ENCODE data around the gene RALGAPB. TPM values are rescaled to one million over a fixed set of nuclear protein-coding genes. Genes with fewer than 3 reads are reported as not detected.
"Not testable (repeated sequence)": the region's sequence is repeated elsewhere in the genome, so short reads cannot be mapped to it uniquely, and the experiment has no call there.

The RALGAPB gene
- polyA plus RNA-seq (2014; cell fraction: cytosol; rRNA removed), result 22.9 and 27.5 TPM in 2 replicates
- polyA plus RNA-seq (2014; cell fraction: nucleus; rRNA removed), result 52.5 and 63.1 TPM in 2 replicates

DNA sequence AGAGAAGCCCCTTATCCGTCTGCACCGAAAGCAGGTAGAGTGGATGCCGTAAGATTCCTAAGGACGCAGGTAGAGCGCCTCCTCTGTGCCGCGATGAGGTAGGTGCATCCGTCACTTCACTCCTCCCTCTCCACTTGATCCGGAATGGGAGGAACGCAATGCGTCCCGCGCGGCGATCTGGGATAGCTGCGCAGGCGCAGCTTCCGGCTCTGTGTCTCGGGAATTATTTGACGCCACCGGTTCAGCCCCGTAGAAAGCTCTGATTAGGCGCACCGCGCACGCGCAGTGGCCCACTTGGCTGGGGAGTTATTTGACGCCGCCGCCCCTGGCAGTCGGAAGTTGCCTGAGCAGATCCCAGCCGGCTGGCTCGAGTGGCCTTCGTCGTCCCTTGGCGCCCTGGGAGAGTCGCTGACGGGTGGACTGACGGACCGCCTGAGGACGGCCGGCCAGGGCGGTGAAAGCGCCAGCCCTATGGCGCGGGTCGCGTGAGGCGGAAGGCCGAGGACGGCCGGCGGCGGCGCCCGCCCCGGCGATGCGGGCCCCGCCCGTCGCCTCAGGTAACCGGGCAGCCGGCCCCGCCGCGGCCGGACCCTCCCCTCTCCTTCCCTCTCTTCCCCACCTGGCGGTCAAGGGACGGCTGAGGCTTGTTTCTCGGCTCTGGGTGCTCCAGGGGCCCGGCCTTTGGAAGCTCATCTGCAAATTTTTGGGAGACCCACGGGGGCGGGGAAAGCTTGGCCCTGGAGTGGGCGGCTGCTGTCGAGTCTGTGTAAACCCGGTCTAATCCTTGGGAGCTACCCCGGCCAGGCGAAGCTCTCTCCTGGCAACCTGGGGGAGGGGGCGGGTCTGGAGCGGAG lies at the start of gene RALGAPB:
Gene RALGAPB, plus strand, starts transcription at position 331 of the 854 bp plus-strand sequence. CDS start 15,590 bp downstream, outside the sequence.
- peak; percentile 100 for DNase-seq (ENCODE audit: low spot score)

DNA sequence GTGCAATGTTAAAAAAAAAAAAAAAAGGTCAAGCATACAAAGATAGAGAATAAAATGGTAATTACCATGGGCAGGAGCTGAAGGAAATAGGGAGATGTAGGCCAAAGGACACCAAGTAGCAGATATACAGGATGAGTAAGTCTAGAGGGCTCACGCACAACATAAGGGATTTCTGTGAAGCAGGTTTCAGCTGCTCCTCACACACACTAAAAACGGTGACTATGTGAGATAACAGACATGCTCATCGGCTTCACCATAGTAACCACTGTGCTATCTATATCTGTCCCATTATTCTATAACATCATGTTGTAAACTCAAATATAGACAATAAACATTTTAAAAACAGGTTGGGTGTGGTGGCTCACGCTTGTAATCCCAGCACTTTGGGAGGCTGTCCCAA lies 49.1 kb upstream of the RALGAPB start:
- DNase-seq (ENCODE audit: low spot score), result no peak

GRCh38 chr20:38424401-38424800 lies 48.2 kb upstream of the RALGAPB start:
- no peak for DNase-seq (ENCODE audit: low spot score)

DNA sequence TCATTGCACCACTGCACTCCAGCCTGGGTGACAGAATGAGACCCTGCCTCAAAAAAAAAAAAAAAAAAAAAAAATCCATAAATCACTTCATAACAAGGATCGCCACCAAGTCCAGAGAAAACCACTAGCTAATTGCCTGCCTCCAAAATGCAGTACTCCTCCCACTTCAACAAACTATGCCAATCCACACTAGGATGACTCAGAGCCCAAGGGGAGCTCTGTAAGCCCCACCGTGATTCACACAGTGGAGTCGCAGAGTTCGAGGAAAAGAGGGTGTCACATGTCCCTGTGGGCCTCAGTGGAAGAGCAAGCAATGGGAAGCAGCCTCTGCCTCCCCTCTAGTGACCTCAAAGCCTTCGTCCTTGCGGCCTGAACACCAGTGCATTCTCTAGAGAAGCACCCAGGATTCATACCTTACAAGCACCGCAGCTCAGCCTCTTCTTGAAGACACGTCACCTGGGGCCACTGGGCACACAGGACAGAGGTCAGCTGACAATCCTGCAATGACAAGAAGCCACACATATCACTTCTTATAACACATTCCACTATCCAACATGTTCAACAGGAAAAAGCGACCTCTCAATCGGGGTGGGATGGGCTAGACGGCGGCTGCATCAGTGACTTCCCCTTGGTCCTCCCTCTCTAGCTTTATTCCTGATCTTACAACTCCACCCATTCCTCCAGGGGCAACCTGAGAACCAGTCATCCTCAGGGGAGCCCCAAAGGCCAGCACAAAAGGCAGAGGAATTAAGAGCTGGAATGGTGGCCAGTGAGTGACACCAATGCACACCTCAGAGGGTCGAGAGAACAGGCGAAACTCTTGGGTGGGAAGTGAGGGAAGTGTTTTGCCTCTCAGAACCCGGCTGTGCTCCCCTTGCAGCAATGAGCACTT lies 46.4 kb upstream of the RALGAPB start:
- DNase-seq (ENCODE audit: low spot score), result no peak

DNA sequence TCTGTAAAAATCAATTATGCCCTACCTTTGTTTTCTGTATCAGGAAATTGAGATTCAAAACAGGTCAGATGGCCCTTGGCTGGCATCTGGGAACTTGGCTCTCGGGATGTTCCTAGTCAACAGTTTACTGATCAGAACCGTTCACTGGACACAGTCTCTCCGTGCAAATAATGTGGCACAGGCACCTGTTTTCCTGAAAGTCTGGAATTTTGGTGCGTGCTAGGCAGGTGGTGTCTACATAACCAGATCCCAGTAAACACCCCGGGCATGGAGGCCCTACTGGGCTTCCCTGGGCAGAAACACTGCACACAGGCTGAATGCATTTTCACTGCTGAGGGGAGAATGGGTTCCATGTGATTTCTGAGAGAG lies 45.0 kb upstream of the RALGAPB start:
- no peak for DNase-seq (ENCODE audit: low spot score)

GRCh38 chr20:38428800-38429199 lies 43.8 kb upstream of the RALGAPB start:
- DNase-seq (ENCODE audit: low spot score), result no peak

DNA sequence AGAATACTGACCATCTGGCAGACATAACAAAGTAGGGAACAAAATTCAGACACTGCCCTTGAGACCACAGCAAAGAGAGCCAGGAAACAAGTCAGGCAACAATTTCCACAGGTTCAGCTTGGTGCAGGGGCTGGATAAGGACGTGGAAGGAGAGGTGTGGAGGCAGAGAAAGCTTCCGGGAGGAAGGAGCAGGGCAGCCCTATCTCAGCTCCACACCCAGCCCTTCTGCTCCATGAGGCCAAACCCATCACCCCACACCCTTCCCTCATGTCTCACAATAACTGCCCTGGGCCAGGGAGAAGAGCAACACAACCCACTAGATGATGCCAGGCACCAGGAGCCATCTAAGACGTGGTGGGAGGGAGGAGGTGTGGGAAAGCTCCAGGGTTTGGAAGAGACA lies 43.3 kb upstream of the RALGAPB start:
- DNase-seq (ENCODE audit: low spot score), result no peak

DNA sequence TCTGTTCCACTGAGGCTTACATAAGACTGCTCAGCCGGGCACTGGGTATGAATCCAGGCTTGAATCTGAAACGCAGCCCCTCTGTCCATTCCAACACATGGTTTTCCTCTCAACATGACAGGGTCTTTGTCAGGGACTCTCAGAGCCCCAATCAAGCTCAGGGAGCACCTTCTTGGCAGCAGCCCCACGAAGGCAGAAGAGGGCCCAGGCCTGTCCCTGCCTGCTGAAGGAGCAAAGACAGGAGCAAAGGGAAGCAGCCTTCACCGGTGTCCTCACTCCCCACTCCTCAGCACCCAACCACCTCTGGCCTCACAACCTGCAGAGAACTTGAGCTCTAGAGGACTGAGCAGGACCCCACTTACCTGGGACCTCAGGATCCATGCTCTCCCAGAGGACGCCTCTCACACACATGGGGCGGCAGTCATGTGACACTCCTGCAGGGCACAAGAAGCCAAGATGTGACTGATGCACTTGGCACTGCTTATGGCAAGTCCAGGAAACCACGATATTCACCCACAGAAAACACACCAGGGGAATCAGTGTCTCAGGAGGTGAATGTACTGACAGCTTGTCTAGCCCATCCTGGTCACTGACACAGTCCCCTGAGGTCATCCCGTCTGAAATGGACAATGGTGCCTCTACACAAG lies 41.8 kb upstream of the RALGAPB start:
- DNase-seq (ENCODE audit: low spot score), result no peak

- DNase-seq (ENCODE audit: low spot score), result no peak
Measured at GRCh38 chr20:38432292-38432691, 40.4 kb upstream of the RALGAPB start.

DNA sequence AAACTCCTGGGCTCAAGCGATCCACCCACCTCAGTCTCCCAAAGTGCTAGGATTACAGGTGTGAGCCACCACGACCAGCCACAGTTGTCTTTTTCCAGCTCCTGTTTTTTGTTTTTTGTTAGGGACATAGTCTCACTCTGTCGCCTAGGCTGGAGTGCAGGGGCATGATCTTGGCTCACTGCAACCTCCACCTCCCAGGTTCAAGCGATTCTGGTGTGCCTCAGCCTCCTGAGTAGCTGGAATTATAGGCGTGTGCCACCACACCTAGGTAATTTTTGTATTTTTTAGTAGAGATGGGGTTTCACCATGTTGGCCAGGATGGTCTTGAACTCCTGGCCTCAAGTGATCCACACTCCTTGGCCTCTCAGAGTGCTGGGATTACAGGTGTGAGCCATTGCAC lies 39.8 kb upstream of the RALGAPB start:
- DNase-seq (ENCODE audit: low spot score), result not testable (repeated sequence)

DNA sequence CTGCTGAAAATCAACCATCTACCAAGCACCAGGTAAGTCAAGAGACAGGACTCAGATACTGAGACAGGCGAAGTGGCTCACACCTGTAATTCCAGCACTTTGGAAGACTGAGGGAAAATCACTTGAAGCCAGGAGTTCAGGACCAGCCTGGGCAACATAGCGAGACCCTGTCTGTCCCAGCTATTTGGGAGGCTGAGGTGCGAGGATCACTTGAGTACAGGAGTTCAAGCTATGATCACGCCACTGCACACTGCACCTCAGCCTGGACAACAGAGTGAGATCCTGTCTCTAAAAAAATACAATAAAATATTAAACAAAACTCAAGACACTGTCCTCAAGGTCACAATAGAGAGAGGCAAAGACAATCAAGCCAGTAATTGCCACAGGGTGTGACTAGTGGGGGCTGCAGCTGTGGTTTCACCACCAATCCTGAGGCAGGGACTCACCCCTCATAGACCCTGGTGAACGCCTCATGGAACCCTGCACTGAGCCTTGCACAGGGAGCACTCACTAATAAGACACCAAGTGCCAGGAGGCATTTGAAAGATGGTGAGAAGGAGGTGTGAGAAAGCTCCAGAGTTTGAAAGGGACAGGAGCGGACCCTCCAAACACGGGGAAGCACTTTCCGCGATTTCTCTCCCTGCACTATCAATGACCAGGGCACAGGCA lies 39.2 kb upstream of the RALGAPB start:
- DNase-seq (ENCODE audit: low spot score), result no peak

GRCh38 chr20:38434301-38434741 lies 38.3 kb upstream of the RALGAPB start:
- DNase-seq (ENCODE audit: low spot score), result no peak

DNA sequence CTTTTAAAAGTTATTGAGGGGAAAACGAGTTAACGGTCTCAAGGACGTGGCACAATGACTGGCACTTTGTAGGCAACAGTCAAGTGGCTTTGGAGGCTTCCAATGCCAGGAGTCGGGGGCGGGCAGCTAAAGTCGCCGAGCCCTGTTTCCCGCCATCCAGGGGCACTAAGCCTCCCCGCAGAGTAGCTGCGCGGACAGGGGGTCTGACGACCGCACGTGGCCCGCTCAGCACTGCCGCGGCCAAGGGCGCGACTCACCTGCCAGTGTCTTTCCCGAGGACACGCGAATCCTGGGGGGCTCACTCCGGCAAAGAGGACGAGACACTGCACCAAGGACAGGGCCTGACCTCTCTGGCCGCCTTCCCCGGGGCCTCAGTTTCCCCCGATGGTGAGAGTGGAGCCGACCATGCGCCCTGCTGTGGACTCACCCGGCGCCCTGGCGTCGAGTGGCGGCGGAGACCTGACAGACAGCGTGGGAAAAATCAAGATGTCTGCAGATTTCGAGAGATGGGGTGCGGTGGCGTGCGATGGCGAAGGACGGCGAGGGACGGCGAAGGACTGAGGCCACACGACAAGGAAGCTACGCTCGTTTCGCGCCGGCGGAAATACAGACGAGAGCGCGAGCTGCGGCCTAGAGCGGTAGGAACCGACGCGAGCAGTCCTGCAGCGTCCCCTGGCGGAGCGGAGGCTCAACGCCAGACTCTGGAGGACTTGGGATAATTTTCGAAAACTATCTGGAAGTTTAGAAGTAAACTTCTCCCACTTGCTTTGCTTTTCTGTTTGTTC lies 37.7 kb upstream of the RALGAPB start, which contains the start of gene SNHG17:
Gene SNHG17, minus strand, starts transcription at position 559 of the 785 bp plus-strand sequence.
- DNase-seq (ENCODE audit: low spot score), result peak; percentile 97

DNA sequence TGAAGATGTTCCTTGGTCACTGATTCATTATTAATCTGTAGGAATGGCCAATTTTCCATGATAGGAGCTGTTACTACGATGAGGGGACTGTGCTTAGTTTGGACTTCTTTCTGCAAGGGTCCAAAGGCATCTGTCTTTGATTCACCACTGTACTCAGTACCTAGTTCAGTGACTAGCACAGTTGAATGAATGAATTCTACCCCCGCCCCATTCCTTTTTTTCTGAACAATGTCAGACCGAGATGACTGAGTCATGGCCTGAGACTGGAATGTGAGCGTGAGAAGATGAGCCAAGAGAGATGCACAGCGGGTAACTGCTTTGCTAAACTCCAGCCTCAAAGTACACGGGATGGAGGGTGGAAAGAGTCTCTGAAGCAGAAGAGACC lies 37.1 kb upstream of the RALGAPB start:
- DNase-seq (ENCODE audit: low spot score), result no peak

GRCh38 chr20:38437796-38438195 lies 34.8 kb upstream of the RALGAPB start:
- no peak for DNase-seq (ENCODE audit: low spot score)

DNA sequence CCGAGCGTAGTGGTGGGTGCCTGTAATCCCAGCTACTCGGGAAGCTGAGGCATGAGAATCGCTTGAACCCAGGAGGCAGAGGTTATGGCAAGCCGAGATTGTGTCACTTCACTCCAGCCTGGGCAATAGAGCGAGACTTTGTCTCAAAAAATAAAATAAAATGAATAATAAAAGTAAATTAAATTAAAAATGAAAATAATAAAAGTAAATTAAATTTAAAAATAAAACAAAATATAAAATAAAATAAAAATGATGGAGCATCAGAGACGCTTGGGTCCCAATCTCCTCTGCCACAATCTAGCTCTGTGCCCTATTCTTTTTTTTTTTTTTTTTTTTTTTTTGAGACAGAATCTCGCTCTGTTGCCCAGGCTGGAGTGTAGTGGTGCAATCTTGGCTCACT lies 31.5 kb upstream of the RALGAPB start:
- not testable (repeated sequence) for DNase-seq (ENCODE audit: low spot score)

- DNase-seq (ENCODE audit: low spot score), result no peak
Measured at GRCh38 chr20:38441916-38442315, 30.7 kb upstream of the RALGAPB start.

DNA sequence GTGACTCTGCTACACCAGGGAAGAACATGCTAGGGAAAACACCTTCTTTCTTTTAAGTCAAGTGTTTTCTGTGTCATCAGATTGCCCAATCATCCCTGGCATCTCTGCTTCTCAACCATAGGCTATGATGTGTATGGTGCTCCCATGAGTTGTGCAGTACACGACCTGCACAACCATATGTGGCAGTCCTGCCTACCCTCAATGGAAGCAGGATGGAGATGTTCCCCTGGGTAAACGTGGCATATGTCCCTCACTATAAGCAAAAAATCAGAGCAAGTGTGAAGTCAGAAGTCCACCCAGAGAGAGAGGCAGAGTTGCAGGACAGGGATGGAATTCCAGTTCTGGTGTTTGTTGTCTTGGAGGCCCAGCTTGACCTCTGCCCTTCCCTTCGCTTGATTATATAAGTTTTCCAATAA lies 27.3 kb upstream of the RALGAPB start:
- DNase-seq (ENCODE audit: low spot score), result no peak

- no peak for DNase-seq (ENCODE audit: low spot score)
Measured at GRCh38 chr20:38445901-38446425, 26.7 kb upstream of the RALGAPB start.
